ENCODE data around the gene MYEF2.

The MYEF2 gene

GRCh38 chr15:48143856-48144255 lies 34.2 kb downstream of the MYEF2 start:
- FAIRE-seq, result no peak

- FAIRE-seq, result no peak
These were observed 45.2 kb downstream of the MYEF2 start for GRCh38 chr15:48132874-48133273.

GRCh38 chr15:48131324-48131723 lies 46.8 kb downstream of the MYEF2 start:
- no peak for FAIRE-seq

- FAIRE-seq, result no peak
These were observed 51.3 kb downstream of the MYEF2 start for GRCh38 chr15:48126667-48127355.

GRCh38 chr15:48121849-48122248 lies 56.2 kb downstream of the MYEF2 start:
- FAIRE-seq, result no peak

- no peak for FAIRE-seq
These were observed 57.4 kb downstream of the MYEF2 start, which contains the start of gene SLC24A5 for GRCh38 chr15:48120745-48121144. Gene SLC24A5, plus strand, starts transcription at chr15:48120990. Its CDS starts 55 bp downstream, at chr15:48121045.

- no peak for FAIRE-seq
These were observed 58.8 kb downstream of the MYEF2 start for GRCh38 chr15:48119277-48119676.

- no peak for FAIRE-seq
These were observed 65.9 kb downstream of the MYEF2 start for GRCh38 chr15:48112242-48112641.

GRCh38 chr15:48109856-48110531 lies 68.1 kb downstream of the MYEF2 start:
- FAIRE-seq, result no peak

GRCh38 chr15:48109212-48109611 lies 68.9 kb downstream of the MYEF2 start:
- FAIRE-seq, result no peak

- no peak for FAIRE-seq
These were observed 72.2 kb downstream of the MYEF2 start for GRCh38 chr15:48105936-48106335.

- FAIRE-seq, result no peak
These were observed 74.4 kb downstream of the MYEF2 start for GRCh38 chr15:48103647-48104046.

- FAIRE-seq, result peak; percentile 62
These were observed 75.9 kb downstream of the MYEF2 start for GRCh38 chr15:48102167-48102566.

GRCh38 chr15:48101376-48101961 lies 76.6 kb downstream of the MYEF2 start:
- no peak for FAIRE-seq

- FAIRE-seq, result no peak
These were observed 80.8 kb downstream of the MYEF2 start for GRCh38 chr15:48097264-48097663.

GRCh38 chr15:48096813-48097212 lies 81.3 kb downstream of the MYEF2 start:
- FAIRE-seq, result no peak

- no peak for FAIRE-seq
These were observed 81.7 kb downstream of the MYEF2 start for GRCh38 chr15:48096355-48096786.

- no peak for FAIRE-seq
These were observed 86.6 kb downstream of the MYEF2 start for GRCh38 chr15:48091522-48091921.

- no peak for FAIRE-seq
These were observed 87.4 kb downstream of the MYEF2 start for GRCh38 chr15:48090666-48091065.

GRCh38 chr15:48090115-48090514 lies 88.0 kb downstream of the MYEF2 start:
- no peak for FAIRE-seq

- no peak for FAIRE-seq
These were observed 88.4 kb downstream of the MYEF2 start for GRCh38 chr15:48089702-48090101.

GRCh38 chr15:48087844-48088243 lies 90.3 kb downstream of the MYEF2 start:
- FAIRE-seq, result no peak

- FAIRE-seq, result no peak
These were observed 91.5 kb downstream of the MYEF2 start for GRCh38 chr15:48086576-48086975.

GRCh38 chr15:48086133-48086532 lies 92.0 kb downstream of the MYEF2 start:
- FAIRE-seq, result no peak

Data from endometrium (tissue), 2 donors.